ENCODE results near the gene NCS1.

Gene NCS1

GRCh38 chr9:130215341-130216119 is 43.3 kb downstream of the NCS1 start:
- no peak for DNase-seq

GRCh38 chr9:130217838-130218237 is 45.6 kb downstream of the NCS1 start:
- no peak for DNase-seq

GRCh38 chr9:130219661-130220096 is 47.5 kb downstream of the NCS1 start:
- DNase-seq, result no peak

GRCh38 chr9:130220352-130220751 is 48.1 kb downstream of the NCS1 start:
- DNase-seq, result no peak

GRCh38 chr9:130222833-130223232 is 50.6 kb downstream of the NCS1 start:
- DNase-seq, result no peak

GRCh38 chr9:130225071-130225470 is 52.9 kb downstream of the NCS1 start:
- DNase-seq, result no peak

- DNase-seq, result no peak
Measured at GRCh38 chr9:130225586-130225985, 53.4 kb downstream of the NCS1 start.

GRCh38 chr9:130226112-130226511 is 53.9 kb downstream of the NCS1 start:
- DNase-seq, result no peak

- DNase-seq, result no peak
Measured at GRCh38 chr9:130227833-130228232, 55.6 kb downstream of the NCS1 start.

GRCh38 chr9:130229759-130230158 is 57.6 kb downstream of the NCS1 start:
- no peak for DNase-seq

- no peak for DNase-seq
Measured at GRCh38 chr9:130230631-130231030, 58.4 kb downstream of the NCS1 start.

- no peak for DNase-seq
Measured at GRCh38 chr9:130232899-130233586, 60.8 kb downstream of the NCS1 start.

- DNase-seq, result no peak
Measured at GRCh38 chr9:130233587-130233945, 61.4 kb downstream of the NCS1 start.

- no peak for DNase-seq
Measured at GRCh38 chr9:130234340-130235260, 62.4 kb downstream of the NCS1 start.

GRCh38 chr9:130235558-130236435 is 63.6 kb downstream of the NCS1 start:
- no peak for DNase-seq

GRCh38 chr9:130236436-130236985 is 64.3 kb downstream of the NCS1 start:
- DNase-seq, result no peak

- DNase-seq, result no peak
Measured at GRCh38 chr9:130237076-130237475, 64.9 kb downstream of the NCS1 start.

GRCh38 chr9:130237763-130238524 is 65.7 kb downstream of the NCS1 start:
- no peak for DNase-seq

GRCh38 chr9:130239363-130239695 is 67.1 kb downstream of the NCS1 start:
- DNase-seq, result no peak

GRCh38 chr9:130239741-130240241 is 67.6 kb downstream of the NCS1 start:
- DNase-seq, result no peak

Data from cortex of kidney (tissue), 1 donor.